ENCODE measurements around the gene CDC42BPA.
A peak's percentile ranks its signal among the peaks of the same experiment; 100 is the strongest.
"Not testable (repeated sequence)": the region's sequence is repeated elsewhere in the genome, so short reads cannot be mapped to it uniquely, and the experiment has no call there.

CDC42BPA gene

DNA sequence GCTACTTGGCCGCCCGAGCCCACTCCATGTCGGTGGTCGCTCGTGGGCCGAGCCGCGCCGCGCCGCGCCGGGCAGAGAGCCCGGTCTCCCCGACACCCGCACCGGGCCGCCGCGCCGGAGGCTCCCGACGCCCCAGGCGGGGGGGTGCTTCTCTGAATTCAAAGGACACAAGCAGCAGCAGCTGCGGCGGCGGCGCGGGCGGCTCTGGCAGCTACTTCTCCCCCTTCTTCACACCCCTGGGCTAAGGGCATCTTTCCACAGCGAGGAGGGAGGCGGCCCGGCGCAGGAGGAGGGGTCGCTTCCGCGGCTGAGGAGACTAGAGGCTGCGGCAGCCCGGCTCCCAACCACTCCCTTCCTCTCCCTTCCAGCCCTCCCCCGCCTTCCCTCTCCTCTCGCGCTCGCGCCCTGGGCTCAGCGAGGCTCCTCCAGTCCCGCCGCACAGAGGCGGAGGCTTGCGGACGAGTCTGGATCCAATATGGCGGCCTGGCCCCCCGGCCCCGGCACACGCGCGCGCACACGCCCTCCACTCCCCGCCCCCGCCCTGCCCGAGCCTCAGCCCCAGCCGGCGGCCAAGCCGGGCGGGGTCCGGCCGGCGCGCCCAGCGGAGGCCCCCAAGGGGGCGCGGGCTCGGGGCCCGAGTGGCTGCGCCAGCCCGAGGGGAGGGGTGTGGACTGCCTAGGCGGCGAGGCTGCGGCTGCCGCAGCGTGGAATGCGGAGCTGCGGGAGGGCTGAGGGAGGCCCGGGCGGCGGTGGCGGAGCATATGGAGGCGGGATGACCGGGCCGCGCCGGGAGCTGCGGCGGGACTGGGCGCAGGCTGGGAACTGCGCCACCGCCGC lies at the start of gene CDC42BPA:
CDC42BPA (minus strand) TSS at position 477 of the 837 bp plus-strand sequence. CDS start 1,310 bp downstream, outside the sequence.
- DNase-seq: peak; percentile 2

- DNase-seq: no peak
These were observed 49.7 kb upstream of the CDC42BPA start for GRCh38 chr1:227368009-227368408.

DNA sequence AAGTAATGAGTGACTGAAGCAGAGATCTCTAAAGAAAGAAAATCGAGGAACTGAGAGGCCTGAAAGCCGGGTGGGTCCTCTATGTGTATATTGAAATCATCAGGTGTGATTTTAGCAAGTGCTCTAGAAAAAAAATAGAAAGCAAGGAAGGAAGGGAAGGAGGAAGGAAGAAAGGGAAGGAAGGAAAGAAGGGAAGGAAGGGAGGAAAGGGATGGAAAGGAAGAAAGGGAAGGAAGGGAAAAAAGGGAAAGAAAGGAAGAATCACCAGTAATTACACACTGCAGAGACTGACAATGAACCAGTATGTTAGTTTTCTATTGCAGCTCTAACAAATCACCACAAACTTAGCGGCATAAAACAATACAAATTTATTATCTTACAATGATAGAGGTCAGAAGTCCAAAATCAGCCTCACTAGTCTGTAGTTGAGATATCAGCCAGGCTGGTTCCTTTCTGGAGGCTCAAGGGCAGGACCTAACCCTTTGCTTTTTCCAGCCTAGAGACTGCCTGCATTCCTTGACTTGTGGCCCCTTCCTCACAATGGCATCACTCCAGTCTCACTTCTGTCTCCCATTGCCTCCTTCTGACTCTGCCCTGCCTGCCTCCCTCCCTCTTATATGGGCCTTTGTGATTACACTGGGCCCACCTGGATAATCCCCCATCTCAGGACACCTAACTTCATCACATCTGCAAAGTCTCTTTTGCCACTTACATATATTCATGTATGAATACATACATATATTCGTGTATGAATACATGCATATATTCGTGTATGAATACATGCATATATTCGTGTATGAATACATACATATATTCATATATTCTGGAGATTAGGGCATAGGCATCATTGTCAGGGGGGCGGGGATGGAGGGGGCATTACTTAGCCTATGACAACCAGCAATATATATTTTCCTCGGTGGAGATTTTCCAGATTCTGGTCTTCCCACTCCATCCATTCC lies 47.5 kb upstream of the CDC42BPA start:
- no peak for DNase-seq

- no peak for DNase-seq
These were observed 46.4 kb upstream of the CDC42BPA start for GRCh38 chr1:227364657-227365056.

GRCh38 chr1:227363825-227364224 lies 45.5 kb upstream of the CDC42BPA start:
- no peak for DNase-seq

DNA sequence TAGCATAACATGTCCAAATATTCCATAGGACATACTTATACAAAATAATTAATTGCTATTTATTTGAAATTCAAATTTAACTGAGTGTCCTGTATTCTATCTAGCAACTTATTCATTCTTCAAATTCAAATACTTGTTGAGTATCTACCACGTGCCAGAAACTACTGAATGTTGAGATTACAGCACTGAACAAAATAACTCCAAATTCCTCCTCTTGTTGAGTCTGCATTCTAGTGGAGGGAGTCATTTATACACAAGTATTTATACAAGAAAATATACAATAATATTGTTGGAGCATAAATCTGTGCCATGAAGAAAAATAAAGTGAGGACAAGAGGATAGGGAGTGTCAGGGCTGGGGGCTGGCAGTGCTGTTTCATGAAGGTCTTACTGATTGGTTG lies 43.7 kb upstream of the CDC42BPA start:
- no peak for DNase-seq

DNA sequence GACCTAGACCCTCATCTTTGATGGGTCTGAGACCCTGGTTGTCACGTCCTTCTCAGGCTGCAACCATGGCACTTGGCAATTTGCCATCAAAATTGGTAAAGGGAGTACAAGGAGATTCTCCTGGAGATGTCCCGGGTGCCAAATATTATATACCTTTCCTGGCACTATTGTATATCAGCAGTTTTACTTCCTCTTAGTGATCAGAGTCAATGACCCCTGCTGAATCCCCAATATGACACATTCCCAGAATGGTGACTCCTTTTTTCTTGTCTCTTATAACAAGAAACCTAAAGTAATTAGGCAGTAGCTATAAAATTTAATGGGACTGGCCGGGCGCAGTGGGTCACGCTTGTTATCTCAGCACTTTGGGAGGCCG lies 39.6 kb upstream of the CDC42BPA start:
- no peak for DNase-seq

DNA sequence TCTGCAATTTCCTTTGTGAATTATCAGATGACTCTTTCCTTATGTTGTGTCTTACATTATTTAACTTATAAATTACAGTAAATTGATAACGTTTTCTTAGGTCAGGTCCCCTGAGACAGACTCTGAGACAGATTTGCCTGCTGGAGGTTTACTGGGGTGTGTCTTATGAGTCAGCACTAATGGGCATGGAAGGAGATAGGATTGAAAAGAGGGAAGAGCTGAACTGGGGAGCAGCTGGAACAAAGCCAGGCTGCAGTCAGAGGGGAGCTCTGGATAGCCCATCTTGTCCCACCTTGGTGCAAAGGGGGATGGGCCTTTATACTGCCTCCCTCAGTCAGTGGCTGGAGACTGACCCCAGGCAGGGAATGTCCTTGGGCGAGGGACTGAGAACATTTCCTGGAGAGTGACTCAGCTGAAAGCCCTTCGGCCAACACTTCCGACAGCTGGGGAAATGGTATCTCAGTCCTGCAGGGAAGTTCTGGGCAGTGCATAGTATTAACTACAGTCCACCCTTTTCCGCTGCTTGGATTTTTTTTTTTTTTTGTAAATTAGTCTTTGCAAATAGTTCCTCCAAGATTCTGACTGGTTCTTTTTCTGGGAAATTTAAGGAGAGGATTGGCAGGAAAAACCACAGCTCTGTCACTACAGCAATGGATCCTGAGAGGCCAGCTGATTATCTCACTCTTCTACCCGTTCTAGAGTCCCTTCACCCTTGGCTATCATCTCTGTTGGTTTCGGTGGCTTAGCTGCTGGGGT lies 39.1 kb upstream of the CDC42BPA start:
- no peak for DNase-seq

- no peak for DNase-seq
These were observed 38.4 kb upstream of the CDC42BPA start for GRCh38 chr1:227356620-227357146.

GRCh38 chr1:227355542-227356245 lies 37.4 kb upstream of the CDC42BPA start:
- no peak for DNase-seq

DNA sequence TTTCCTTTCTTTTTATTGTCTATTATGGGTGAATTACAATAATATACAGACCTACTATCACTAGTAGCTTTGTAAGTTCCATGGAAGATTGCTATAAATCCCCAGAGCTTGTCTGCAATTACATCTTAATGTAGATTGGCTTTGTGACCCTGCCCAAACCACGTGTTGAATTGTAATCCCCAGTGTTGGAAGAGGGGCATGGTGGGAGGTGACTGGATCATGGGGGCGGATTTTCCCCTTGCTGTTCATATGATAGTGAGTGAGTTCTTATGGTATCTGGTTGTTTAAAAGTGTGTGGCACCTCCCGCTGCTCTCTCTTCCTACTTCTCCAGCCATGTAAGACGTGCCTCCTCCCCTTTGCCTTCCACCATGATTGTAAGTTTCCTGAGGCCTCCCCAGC lies 34.9 kb upstream of the CDC42BPA start:
- no peak for DNase-seq

DNA sequence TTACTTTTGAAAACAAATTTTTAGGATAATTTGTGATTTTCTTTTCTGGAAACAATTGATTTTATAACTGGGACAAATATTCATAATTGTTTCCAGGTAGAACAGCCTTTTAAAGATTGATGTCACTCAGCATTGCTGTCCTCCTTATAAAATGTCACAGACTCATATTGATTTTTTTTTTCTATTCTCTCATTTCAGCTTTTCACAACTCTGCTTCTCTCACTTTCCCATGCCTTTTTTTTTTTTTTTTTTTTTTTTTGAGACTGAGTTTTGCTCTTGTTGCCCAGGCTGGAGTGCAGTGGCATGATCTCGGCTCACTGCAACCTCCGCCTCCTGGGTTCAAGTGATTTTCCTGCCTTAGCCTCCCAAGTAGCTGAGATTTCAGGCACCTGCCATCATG lies 33.9 kb upstream of the CDC42BPA start:
- DNase-seq: not testable (repeated sequence)

DNA sequence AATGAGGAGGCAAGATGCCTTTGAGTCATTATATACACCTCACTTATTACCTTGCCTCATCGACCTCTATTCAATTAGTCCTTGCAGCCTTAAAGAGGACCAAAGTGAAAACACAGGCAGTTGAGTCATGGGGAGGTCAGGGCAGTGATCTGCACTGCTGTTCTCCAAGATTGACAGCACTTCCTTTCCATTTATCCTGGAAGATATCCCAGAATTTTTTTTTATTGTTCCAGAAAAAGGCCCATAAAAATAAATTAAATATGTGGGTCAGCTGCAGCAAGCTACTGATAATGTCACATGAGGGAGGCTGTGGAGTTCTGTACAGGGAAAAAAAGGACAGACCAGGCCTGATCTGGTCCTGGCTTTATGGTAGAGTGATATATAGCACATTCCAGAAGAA lies 33.2 kb upstream of the CDC42BPA start:
- no peak for DNase-seq

DNA sequence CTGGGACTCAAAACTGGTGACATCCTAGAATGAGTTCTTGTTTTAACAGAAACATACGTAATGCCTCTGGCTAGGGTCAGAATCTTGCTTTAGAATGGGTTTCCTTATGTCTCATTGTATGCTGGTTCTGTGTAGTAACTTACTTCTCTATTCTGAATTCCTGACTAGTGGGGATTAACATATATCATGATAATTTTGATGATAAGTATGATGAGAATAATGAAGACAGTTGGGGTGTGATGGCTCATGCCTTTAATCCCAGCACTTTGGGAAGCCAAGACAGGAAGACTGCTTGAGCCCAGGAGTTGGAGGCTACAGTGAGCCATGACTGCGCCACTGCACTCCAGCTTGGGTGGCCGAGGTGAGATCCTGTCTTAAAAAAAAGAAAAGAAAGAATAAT lies 31.7 kb upstream of the CDC42BPA start:
- DNase-seq: no peak

- no peak for DNase-seq
These were observed 25.6 kb upstream of the CDC42BPA start for GRCh38 chr1:227343727-227344551.

GRCh38 chr1:227343206-227343605 lies 24.9 kb upstream of the CDC42BPA start:
- no peak for DNase-seq

DNA sequence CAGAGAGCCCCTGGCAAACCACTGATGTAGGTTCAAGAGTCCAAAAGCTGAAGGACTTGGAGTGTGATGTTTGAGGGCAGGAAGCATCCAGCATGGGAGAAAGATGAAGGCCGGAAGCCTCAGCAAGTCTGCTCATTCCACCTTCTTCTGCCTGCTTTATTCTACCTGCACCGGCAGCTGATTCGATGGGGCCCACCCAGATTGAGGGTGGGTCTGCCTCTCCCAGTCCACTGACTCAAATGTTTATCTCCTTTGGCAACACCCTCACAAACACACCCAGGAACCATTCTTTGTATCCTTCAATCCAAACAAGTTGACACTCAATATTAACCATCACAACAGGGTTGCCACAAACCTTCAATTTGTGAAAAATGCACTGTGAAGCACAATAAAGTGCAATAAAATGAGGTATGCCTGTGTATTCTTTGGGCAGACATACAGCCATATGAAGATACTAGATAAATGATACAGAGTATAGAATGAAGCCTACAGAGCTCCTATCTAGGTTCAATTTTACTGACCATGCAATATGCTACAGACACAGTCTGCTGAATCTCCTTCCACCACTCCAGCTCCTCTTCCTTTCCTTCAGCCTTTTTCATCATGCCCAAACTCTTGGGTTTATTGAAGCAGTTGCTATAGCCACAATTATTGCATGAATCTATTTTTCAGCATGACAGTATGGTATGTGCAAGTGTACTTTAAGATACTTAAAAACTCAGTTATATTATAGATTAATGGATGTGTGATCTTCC lies 24.0 kb upstream of the CDC42BPA start:
- DNase-seq: no peak

GRCh38 chr1:227336136-227336535 lies 17.8 kb upstream of the CDC42BPA start:
- not testable (repeated sequence) for DNase-seq

DNA sequence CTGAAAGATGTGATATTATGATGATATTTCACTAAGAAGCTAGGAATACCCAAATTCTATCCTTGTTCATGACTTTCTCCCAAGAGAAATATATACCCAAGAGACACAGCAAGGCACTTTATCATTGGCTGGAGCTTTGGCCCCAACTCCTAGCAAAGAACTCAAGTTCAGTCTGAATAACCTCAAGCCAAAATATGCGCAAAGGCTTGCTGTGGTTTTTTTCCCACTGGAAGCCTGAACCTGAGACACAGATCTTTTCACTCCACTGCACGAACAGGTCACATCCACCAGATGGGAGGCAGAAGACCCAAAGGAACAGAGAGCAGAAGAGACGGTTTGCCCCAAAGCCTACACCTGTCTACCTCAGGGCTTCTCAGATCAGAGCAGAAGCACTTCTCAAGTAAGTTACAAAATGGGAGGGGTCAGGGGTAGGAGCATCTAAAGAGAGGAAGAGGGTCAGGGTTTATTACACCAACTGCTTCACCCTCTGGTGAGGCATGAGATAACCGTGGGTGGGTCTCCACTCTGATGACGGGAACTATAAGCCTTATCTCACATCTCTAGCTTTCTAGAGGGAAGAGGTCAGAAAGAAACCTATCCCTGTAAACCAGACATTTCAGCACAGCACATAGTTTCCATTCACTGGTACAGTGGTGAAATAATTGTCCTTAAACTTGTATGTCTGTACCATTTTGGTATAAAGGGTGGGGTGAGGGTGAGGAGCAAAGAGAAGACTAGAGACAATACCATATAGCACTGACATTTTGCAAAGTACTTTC lies 17.1 kb upstream of the CDC42BPA start:
- DNase-seq: no peak

DNA sequence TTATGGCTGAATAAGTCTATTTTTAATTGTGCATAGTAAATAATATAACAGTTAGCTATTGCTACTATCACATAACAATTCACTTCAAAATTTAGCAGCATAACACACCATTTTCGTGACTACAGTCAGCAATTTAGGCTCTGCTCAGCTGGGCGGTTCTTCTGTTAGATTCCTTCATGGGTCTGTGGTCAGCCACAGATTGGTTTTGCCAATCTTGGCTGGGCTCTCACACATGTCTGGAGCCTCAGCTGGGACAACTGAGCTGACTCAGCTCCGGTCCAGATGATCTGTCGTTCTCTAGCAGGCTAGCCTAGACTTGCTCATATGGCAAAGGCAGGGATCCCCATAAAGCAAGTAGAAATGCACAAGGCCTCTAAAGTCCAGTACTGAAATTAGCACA lies 15.1 kb upstream of the CDC42BPA start:
- DNase-seq: no peak
